DND-41 (cell line): ENCODE results near the gene TPM2.
"Not testable (repeated sequence)": the region's sequence is repeated elsewhere in the genome, so short reads cannot be mapped to it uniquely, and the experiment has no call there.

Experiments
- EZH2 ChIP-seq: IDR thresholded peaks from 3 replicates; pipeline ENCODE4 v1.6.1; 2012; ENCODE audit warnings: borderline replicate concordance, low read depth, mild to moderate bottlenecking, moderate library complexity, low read length, inconsistent platforms; ENCODE audit not compliant: severe bottlenecking
- TF ChIP-seq, protein P1 (sequence below): IDR thresholded peaks from 2 replicates; pipeline ENCODE4 v1.5.1; 2012; ENCODE audit warnings: borderline replicate concordance, low read length, moderate library complexity, mild to moderate bottlenecking; ENCODE audit not compliant: poor library complexity, severe bottlenecking; ENCODE audit errors: extremely low read depth

DNA sequence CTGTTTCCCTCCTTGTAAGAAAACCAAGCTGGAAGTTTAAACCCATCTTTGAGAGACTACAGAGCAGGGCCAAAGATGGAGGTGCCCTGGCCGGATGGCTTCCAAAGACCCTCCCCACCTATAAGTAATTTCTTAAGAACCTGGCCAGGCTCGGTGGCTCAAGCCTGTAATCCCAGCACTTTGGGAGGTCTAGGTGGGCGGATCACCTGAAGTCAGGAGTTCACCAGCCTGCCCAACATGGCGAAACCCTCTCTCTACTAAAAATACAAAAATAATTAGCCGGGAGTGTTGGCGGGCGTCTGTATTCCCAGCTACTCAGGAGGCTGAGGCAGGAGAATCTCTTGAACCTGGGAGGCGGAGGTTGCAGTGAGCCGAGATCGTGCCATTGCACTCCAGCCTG is 44.0 kb downstream of the TPM2 start:
- not testable (repeated sequence) for TF ChIP-seq EZH2
- TF ChIP-seq, protein P1, sequence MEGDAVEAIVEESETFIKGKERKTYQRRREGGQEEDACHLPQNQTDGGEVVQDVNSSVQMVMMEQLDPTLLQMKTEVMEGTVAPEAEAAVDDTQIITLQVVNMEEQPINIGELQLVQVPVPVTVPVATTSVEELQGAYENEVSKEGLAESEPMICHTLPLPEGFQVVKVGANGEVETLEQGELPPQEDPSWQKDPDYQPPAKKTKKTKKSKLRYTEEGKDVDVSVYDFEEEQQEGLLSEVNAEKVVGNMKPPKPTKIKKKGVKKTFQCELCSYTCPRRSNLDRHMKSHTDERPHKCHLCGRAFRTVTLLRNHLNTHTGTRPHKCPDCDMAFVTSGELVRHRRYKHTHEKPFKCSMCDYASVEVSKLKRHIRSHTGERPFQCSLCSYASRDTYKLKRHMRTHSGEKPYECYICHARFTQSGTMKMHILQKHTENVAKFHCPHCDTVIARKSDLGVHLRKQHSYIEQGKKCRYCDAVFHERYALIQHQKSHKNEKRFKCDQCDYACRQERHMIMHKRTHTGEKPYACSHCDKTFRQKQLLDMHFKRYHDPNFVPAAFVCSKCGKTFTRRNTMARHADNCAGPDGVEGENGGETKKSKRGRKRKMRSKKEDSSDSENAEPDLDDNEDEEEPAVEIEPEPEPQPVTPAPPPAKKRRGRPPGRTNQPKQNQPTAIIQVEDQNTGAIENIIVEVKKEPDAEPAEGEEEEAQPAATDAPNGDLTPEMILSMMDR: not testable (repeated sequence)
